ENCODE measurements around the gene ADGRD1.

The ADGRD1 gene

DNA sequence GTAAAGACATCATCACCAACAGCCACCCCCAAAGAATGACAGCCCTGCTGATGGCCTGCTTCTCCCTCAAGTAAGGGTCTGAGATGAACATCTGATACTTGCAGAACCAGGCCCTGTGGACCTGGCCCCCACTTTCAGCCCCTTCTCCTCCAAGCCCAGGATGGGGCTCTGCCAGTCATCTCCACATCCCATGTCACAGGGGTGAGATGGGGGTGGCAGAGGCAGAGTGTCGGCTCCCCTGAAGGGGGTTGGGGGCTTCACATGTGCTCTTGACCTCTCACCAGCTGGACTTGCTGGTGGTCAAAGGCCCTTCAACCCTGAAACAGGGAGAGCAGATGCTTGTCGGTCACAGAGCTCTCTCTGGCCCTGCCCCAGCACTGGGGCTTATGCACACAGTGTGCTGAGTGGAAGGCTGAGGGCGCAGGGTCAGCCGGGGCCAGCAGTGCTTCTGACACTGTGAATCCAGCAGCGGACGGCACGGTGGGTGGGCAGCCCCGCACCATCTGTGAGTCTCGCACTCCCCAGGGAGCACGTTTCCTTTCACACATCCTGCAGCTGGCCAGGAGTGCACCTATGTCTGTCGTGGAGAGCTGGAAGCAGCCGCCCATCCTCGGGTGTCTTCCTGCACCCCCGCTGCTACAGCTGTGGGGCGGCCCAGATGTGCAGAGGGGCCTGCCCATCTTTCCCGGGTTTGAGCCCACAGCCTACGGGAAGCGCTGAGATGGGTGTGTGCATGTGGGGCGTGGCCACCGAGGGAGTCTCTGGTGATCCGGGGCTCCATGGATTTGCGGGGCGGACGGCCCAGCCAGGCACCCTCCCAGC, 94.3 kb downstream of the ADGRD1 start:
- no peak overlapping the region for H3K4me3 ChIP-seq (ENCODE audit: low read depth, low read length)
- TF ChIP-seq, protein P1, sequence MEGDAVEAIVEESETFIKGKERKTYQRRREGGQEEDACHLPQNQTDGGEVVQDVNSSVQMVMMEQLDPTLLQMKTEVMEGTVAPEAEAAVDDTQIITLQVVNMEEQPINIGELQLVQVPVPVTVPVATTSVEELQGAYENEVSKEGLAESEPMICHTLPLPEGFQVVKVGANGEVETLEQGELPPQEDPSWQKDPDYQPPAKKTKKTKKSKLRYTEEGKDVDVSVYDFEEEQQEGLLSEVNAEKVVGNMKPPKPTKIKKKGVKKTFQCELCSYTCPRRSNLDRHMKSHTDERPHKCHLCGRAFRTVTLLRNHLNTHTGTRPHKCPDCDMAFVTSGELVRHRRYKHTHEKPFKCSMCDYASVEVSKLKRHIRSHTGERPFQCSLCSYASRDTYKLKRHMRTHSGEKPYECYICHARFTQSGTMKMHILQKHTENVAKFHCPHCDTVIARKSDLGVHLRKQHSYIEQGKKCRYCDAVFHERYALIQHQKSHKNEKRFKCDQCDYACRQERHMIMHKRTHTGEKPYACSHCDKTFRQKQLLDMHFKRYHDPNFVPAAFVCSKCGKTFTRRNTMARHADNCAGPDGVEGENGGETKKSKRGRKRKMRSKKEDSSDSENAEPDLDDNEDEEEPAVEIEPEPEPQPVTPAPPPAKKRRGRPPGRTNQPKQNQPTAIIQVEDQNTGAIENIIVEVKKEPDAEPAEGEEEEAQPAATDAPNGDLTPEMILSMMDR (IDR thresholded peaks at IDR 0.05; ENCODE audit: borderline replicate concordance, insufficient read depth, low read depth, low read length) = no peak

DNA sequence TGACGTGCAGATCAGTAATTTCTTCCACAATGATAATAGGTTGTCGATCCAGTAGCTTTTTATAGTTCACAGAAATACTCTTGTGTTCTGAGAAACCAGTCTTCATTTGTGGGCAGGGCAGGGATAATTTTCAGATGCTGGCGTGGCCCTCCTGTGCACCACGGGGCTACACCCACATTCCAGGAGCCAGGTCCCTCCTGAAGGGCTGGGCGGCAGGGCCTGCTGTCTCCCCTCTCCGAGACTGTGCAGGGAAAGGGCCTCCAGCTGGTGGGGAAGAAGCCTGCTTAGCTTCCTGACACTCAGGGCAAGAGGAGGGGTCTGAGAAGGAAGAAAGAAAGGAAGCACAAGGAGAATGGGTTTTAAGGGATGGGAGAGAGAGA, 94.9 kb downstream of the ADGRD1 start:
- H3K4me3 ChIP-seq (ENCODE audit: low read depth, low read length) = no peak overlapping the region
- TF ChIP-seq, protein P1 (IDR thresholded peaks at IDR 0.05; ENCODE audit: borderline replicate concordance, insufficient read depth, low read depth, low read length) = no peak

DNA sequence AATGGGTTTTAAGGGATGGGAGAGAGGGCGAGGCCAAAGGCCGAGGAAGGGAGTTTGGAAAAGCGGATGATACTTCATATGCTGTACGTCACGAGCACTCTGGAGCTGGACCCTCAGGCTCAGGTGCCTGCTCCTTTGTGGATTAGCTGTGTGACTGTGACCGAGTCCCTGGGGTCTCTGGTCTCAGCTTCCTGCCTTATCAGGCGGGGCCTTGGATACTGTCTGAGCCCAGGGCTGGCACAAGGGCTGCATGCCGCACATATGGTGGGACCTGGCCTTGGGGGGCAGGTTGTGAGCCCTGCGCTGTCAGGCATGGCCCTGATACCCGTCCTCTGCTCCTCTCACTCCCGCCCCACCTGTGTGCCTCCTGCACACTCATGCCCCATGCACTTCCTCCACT, 95.3 kb downstream of the ADGRD1 start:
- TF ChIP-seq, protein P1 (IDR thresholded peaks at IDR 0.05; ENCODE audit: borderline replicate concordance, insufficient read depth, low read depth, low read length) = no peak
- no peak overlapping the region for H3K4me3 ChIP-seq (ENCODE audit: low read depth, low read length)

GRCh38 chr12:131049549-131050339, 96.0 kb downstream of the ADGRD1 start:
- H3K4me3 ChIP-seq (ENCODE audit: low read depth, low read length) = no peak overlapping the region

DNA sequence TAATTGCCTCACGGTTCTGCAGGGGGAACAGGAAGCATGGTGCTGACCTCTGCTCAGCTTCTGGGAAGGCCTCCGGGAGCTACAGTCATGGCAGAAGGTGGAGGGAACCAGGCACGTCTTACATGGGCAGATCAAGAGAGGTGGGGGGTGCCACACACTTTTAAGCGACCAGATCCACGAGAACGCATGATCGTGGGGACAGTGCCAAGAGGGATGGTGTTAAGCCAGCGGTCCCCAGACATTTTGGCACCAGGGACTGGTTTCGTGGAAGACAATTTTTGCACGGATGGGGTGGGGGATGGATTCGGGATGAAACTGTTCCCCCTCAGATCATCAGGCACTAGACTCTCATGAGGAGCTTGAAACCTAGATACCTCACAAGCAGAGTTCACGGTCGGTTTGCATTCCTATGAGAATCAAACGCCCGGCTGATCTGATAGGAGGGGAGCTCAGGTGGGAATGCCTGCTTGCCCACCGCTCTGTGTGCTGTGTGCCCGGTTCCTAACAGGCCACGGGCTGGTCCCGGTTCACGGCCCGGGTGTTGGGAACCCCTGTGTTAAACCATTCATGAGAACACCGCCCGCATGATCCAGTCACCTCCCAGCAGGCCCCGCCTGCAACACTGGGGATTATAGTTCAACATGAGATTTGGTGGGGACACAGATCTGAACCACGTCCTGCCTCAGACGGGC, 96.9 kb downstream of the ADGRD1 start:
- TF ChIP-seq, protein P1 (IDR thresholded peaks at IDR 0.05; ENCODE audit: borderline replicate concordance, insufficient read depth, low read depth, low read length) = no peak

More at GRCh38 chr12:131049549-131050339, 96.0 kb downstream of the ADGRD1 start:
- TF ChIP-seq, protein P1 (IDR thresholded peaks at IDR 0.05; ENCODE audit: borderline replicate concordance, insufficient read depth, low read depth, low read length) = no peak

DNA sequence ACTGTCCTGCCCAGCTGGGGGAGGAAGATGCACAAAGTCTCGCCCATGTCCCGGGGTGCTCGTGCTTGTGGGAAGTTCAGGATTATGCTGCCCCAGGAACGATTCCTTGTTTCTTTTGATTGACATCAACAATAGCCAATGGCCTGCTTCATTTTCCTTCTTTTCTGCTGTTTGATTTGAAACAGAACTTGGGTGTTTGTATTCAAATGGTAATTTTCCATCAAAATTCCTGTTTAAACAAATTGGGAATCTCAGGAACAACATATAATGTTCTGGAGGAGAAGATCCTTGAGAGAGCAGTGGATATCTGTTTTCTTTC, 97.4 kb downstream of the ADGRD1 start:
- TF ChIP-seq, protein P1 (IDR thresholded peaks at IDR 0.05; ENCODE audit: borderline replicate concordance, insufficient read depth, low read depth, low read length) = no peak
- no peak overlapping the region for H3K4me3 ChIP-seq (ENCODE audit: low read depth, low read length)

More for the DNA sequence above, 96.9 kb downstream of the ADGRD1 start:
- H3K4me3 ChIP-seq (ENCODE audit: low read depth, low read length) = no peak overlapping the region

Measured in GM12875 (cell line).